Endothelial cell of umbilical vein (primary cell): Measurements from ENCODE around the gene ZNF205. TPM values are rescaled to one million over a fixed set of nuclear protein-coding genes. Genes with fewer than 3 reads are reported as not detected.

ENCODE experiments used
- BruUV-seq: library from RNA; stranded (reverse); fragments of 400-500 nt; replicated peaks from 2 replicates; lab custom pipeline; 2021; lab: Mats Ljungman, UMichigan
- CTCF ChIA-PET: fragments of 300-600, 350-600 bp; sonication (Branson Sonifier 250); formaldehyde crosslinking; loops from one replicate; lab custom pipeline; 2021; ENCODE audit warnings: antibody characterized with exemption, inconsistent platforms; lab: Charles Lee
- POLR2A ChIA-PET: fragments of 300-600, 350-600 bp; sonication (Branson Sonifier 250); formaldehyde crosslinking; loops from one replicate; lab custom pipeline; 2021; ENCODE audit warnings: antibody characterized with exemption, inconsistent platforms; lab: Charles Lee
- DNase-seq: peaks from one replicate; pipeline ENCODE4 v3.0.0-alpha.2; 2011; ENCODE audit warnings: low read depth, low spot score
- FAIRE-seq: peaks from 2 replicates; lab custom pipeline; 2011; peaks lifted over from hg19 to GRCh38; lab: Jason Lieb, UNC
- H2AFZ ChIP-seq: 2 replicates; pipeline ENCODE4 v1.6.0; 2012; ENCODE audit warnings: low read depth, low read length, control low read depth, inconsistent platforms
- H3K27ac ChIP-seq: 2 replicates; pipeline ENCODE4 v1.5.1; 2011; ENCODE audit warnings: low read depth, mild to moderate bottlenecking, control low read depth, low read length, moderate library complexity; ENCODE audit not compliant: insufficient read depth
- H3K27me3 ChIP-seq, 2 experiments: 2 replicates each; pipeline versions ENCODE4 v1.6.0 to v1.6.1; 2011; ENCODE audit warnings: low read length in 2 of 2, mixed read lengths in 1 of 2; ENCODE audit not compliant: control insufficient read depth in 2 of 2, insufficient read depth in 2 of 2
- H3K36me3 ChIP-seq, 2 experiments: 2 replicates in 1 of 2; 3 replicates in 1 of 2; pipeline ENCODE4 v1.5.1; 2011; ENCODE audit warnings: low read length in 2 of 2, mild to moderate bottlenecking in 1 of 2, moderate library complexity in 1 of 2; ENCODE audit not compliant: control insufficient read depth in 2 of 2, insufficient read depth in 2 of 2; ENCODE audit errors: extremely low read depth in 1 of 2
- H3K4me1 ChIP-seq: 3 replicates; pipeline ENCODE4 v1.5.1; 2011; ENCODE audit warnings: mild to moderate bottlenecking, low read length; ENCODE audit not compliant: control insufficient read depth, insufficient read depth; ENCODE audit errors: extremely low read depth
- H3K4me2 ChIP-seq: 2 replicates; pipeline ENCODE4 v1.6.1; 2011; ENCODE audit warnings: low read length, control low read depth, mixed read lengths; ENCODE audit not compliant: insufficient read depth
- H3K4me3 ChIP-seq, 3 experiments: fragments of 200-600 bp in 1 of 3; sonication (generic), shearing (Covaris generic) in 1 of 3; replicated peaks in 1 of 3; 2 replicates each; pipeline ENCODE4 v1.5.1; 2011 to 2016; ENCODE audit warnings: control low read depth in 3 of 3, low read length in 3 of 3, mild to moderate bottlenecking in 2 of 3, inconsistent platforms in 1 of 3, low read depth in 1 of 3, moderate library complexity in 1 of 3; ENCODE audit not compliant: insufficient read depth in 1 of 3
- H3K79me2 ChIP-seq: 2 replicates; pipeline ENCODE4 v1.6.0; 2012; ENCODE audit warnings: low read length, inconsistent platforms; ENCODE audit not compliant: control insufficient read depth, insufficient read depth
- H3K9ac ChIP-seq: replicated peaks from 2 replicates; pipeline ENCODE3; 2011; ENCODE audit warnings: low read length, control low read depth; ENCODE audit not compliant: insufficient read depth; ENCODE audit errors: extremely low read depth
- H3K9me1 ChIP-seq: replicated peaks from 3 replicates; pipeline ENCODE4 v1.6.0; 2011; ENCODE audit warnings: mild to moderate bottlenecking, low read length; ENCODE audit not compliant: control insufficient read depth, insufficient read depth; ENCODE audit errors: extremely low read depth
- H3K9me3 ChIP-seq: replicated peaks from 2 replicates; pipeline ENCODE4 v1.5.1; 2012; ENCODE audit warnings: low read length, inconsistent platforms; ENCODE audit not compliant: control insufficient read depth, insufficient read depth
- H4K20me1 ChIP-seq: replicated peaks from 2 replicates; pipeline ENCODE3; 2011; ENCODE audit warnings: mild to moderate bottlenecking, low read length; ENCODE audit not compliant: control insufficient read depth, insufficient read depth; ENCODE audit errors: extremely low read depth
- FOS ChIP-seq: IDR thresholded peaks from 2 replicates; pipeline ENCODE4 v1.6.1; 2011; ENCODE audit warnings: mild to moderate bottlenecking, low read length, moderate library complexity, borderline replicate concordance; ENCODE audit not compliant: insufficient read depth
- GATA2 ChIP-seq: IDR thresholded peaks from 2 replicates; pipeline ENCODE4 v1.7.0; 2011; ENCODE audit warnings: low read depth, mild to moderate bottlenecking, moderate library complexity, mixed read lengths, low read length; ENCODE audit not compliant: insufficient read length, insufficient read depth
- JUN ChIP-seq: IDR thresholded peaks from 2 replicates; pipeline ENCODE4 v1.6.1; 2011; ENCODE audit warnings: borderline replicate concordance, low read depth; ENCODE audit not compliant: insufficient read length, insufficient read depth
- MAX ChIP-seq: IDR thresholded peaks from 2 replicates; pipeline ENCODE4 v1.6.1; 2011; ENCODE audit not compliant: insufficient read depth, insufficient read length
- MYC ChIP-seq: IDR thresholded peaks from one replicate; pipeline ENCODE4 v1.6.1; 2011; ENCODE audit warnings: mild to moderate bottlenecking, low read depth, low read length
- POLR2A ChIP-seq: IDR thresholded peaks from 2 replicates; pipeline ENCODE4 v1.6.1; 2012; ENCODE audit warnings: low read depth, mild to moderate bottlenecking, control low read depth, low read length
- POLR2AphosphoS5 ChIP-seq: IDR thresholded peaks from 2 replicates; pipeline ENCODE4 v1.6.1; 2012; ENCODE audit warnings: low read depth, mild to moderate bottlenecking, control low read depth, low read length, moderate library complexity; ENCODE audit not compliant: insufficient read depth
- dilution Hi-C: fragments of 300-500 bp; cut with MboI; formaldehyde crosslinking; loops from one replicate; pipeline ENCODE4 v1.15.0; 2019; ENCODE audit warnings: low sequenced_read_pairs; ENCODE audit not compliant: extremely low pct_ligation_motif_present
- intact Hi-C: fragments of 100-400 bp; cut with micrococcal nuclease; formaldehyde crosslinking; loops from one replicate; pipeline ENCODE4 v1.10.0; 2022
- polyA plus RNA-seq, 4 experiments: library from polyadenylated mRNA; depleted of rRNA in 3 of 4; stranded (reverse) in 3 of 4; unstranded in 1 of 4; fragments of >200 nt; gene quantifications; 2 replicates each; pipeline versions ENCODE4 v1.2.1 to v1.2.3, GENCODE V29; 2011 to 2012; ENCODE audit warnings: missing spikeins in 1 of 4
- total RNA-seq: library from RNA; stranded (reverse); gene quantifications from 2 replicates; pipeline ENCODE4 v1.2.3, GENCODE V29; 2021
- TF ChIP-seq, protein P1 (sequence below), 2 donors: IDR thresholded peaks; 1 replicate in 1 of 2; 2 replicates in 1 of 2; pipeline ENCODE4 v1.5.1; 2011; ENCODE audit warnings: low read length in 2 of 2, mild to moderate bottlenecking in 2 of 2, moderate library complexity in 2 of 2, control low read depth in 1 of 2, inconsistent platforms in 1 of 2, low read depth in 1 of 2; ENCODE audit not compliant: insufficient read depth in 1 of 2; ENCODE audit errors: extremely low read depth in 1 of 2

The ZNF205 gene
- total and polyA plus RNA-seq, 2 donors (not counting 3 experiments of a cell fraction or from before 2014, with no cell fraction given): 18.5 to 19.0 TPM

DNA sequence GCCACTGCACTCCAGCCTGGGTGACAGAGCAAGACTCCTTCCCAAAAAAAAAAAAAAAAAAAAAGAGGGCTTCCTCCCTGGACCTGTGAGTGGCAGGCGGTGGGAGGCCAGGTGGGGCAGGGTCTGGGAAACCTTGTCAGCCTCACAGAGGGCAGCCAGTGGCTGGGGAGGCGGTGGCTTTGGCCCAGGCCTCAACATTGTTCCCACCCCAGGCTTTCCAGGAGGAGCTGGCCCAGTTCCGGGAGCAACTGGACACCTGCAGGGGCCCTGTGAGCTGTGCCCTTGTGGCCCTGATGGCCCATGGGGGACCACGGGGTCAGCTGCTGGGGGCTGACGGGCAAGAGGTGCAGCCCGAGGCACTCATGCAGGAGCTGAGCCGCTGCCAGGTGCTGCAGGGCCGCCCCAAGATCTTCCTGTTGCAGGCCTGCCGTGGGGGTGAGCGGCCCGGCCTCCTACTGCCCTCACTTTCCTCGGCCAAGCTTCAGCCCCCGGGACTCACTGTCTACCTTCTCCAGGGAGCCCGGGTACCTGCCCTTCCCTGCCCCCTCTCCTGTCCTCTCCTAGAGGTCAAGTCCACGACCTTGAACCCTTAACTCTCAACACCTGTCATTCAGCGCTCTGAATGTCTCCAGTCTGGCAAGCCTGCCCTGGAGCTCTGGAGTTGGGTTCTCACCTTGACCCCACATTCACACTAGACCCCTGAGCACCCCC is 34.8 kb downstream of the ZNF205 start:
- no peak for FAIRE-seq

More for the DNA sequence above, 34.8 kb downstream of the ZNF205 start:
- CTCF ChIA-PET: interaction anchor here (1.3 to 8.7 kb wide), 8 partner anchors 9 to 119 kb away, joined by 3 to 54 read pairs (median 4); partner anchors contain the start of gene ZNF213
- Histone ChIP-seq H2AFZ (no peak overlapping the region), H4K20me1 (no peaks in the 10 kb centered on the region), H3K4me2 (no peak overlapping the region), H3K36me3 (no peaks in the 10 kb centered on the region), H3K4me3 (no peak overlapping the region), H3K4me1 (peaks cover 10% of the 10 kb centered on the region), H3K9me3 (no peaks in the 10 kb centered on the region), H3K79me2 (no peaks in the 10 kb centered on the region), H3K27me3 (no peaks in the 10 kb centered on the region), H3K27ac (no peak overlapping the region), H3K9ac (no peak overlapping the region), H3K9me1 (no peaks in the 10 kb centered on the region)
- TF ChIP-seq FOS: no peak
- no peak for TF ChIP-seq JUN
- TF ChIP-seq MAX: no peak
- TF ChIP-seq MYC: no peak
- no peak for TF ChIP-seq POLR2AphosphoS5
- TF ChIP-seq GATA2: no peak
- TF ChIP-seq, protein P1, sequence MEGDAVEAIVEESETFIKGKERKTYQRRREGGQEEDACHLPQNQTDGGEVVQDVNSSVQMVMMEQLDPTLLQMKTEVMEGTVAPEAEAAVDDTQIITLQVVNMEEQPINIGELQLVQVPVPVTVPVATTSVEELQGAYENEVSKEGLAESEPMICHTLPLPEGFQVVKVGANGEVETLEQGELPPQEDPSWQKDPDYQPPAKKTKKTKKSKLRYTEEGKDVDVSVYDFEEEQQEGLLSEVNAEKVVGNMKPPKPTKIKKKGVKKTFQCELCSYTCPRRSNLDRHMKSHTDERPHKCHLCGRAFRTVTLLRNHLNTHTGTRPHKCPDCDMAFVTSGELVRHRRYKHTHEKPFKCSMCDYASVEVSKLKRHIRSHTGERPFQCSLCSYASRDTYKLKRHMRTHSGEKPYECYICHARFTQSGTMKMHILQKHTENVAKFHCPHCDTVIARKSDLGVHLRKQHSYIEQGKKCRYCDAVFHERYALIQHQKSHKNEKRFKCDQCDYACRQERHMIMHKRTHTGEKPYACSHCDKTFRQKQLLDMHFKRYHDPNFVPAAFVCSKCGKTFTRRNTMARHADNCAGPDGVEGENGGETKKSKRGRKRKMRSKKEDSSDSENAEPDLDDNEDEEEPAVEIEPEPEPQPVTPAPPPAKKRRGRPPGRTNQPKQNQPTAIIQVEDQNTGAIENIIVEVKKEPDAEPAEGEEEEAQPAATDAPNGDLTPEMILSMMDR (IDR thresholded peaks at IDR 0.05; ENCODE audit: extremely low read depth in 1 of 2, insufficient read depth in 1 of 2, low read depth in 1 of 2, low read length in 2 of 2): no peak
- no peak for TF ChIP-seq POLR2A
- intact Hi-C loops (no loop called here), dilution Hi-C loops (no loop called here)
- no TSS peak for BruUV-seq
- DNase-seq: no peak
- POLR2A ChIA-PET: interaction anchor here (2.6 kb wide), 1 partner anchor 12 kb away, joined by 9 read pairs; the partner anchor contains the start of gene ZNF213
